SK-N-SH treated with all-trans-retinoic acid at 6 μM for 48 hours (cell line): ENCODE results near the gene WIPF1.
A peak's percentile ranks its signal among the peaks of the same experiment; 100 is the strongest.

ENCODE experiments used
- ATAC-seq: fragments of 200-7000 bp; cut with Tn5 transposase; 3 replicates; pipeline ENCODE4 v1.9.1; 2020; ENCODE audit warnings: mild to moderate bottlenecking, moderate library complexity
- ARNTL ChIP-seq: fragments of 450-650 bp; formaldehyde crosslinking; IDR thresholded peaks from 2 replicates; pipeline ENCODE4 v1.5.0; 2020; ENCODE audit warnings: low read depth, mild to moderate bottlenecking, moderate library complexity, borderline replicate concordance
- BACH2 ChIP-seq: fragments of 250-450 bp; sonication (Bioruptor Pico); IDR thresholded peaks from 2 replicates; pipeline ENCODE4 v1.9.0; 2021; ENCODE audit warnings: mild to moderate bottlenecking, borderline replicate concordance
- CREB5 ChIP-seq: fragments of 250-450 bp; sonication (Bioruptor Pico); IDR thresholded peaks from 2 replicates; pipeline ENCODE4 v1.5.1; 2020; ENCODE audit warnings: low read depth, mild to moderate bottlenecking, moderate library complexity
- CSDC2 ChIP-seq: fragments of 250-450 bp; sonication (Bioruptor Pico); IDR thresholded peaks from 2 replicates; pipeline ENCODE4 v1.5.0; 2020; ENCODE audit warnings: mild to moderate bottlenecking, moderate library complexity
- CSRNP3 ChIP-seq: fragments of 250-450 bp; sonication (Bioruptor Pico); IDR thresholded peaks from 2 replicates; pipeline ENCODE4 v1.5.1; 2021; ENCODE audit warnings: mild to moderate bottlenecking, moderate library complexity
- ESRRG ChIP-seq: fragments of 250-450 bp; sonication (Bioruptor Pico); IDR thresholded peaks from 2 replicates; pipeline ENCODE4 v1.6.1; 2021; ENCODE audit warnings: mild to moderate bottlenecking
- GLIS3 ChIP-seq: fragments of 250-450 bp; sonication (Bioruptor Pico); IDR thresholded peaks from 2 replicates; pipeline ENCODE4 v1.5.0; 2020; ENCODE audit warnings: mild to moderate bottlenecking, moderate library complexity
- ISL1 ChIP-seq: fragments of 250-450 bp; sonication (Bioruptor Pico); IDR thresholded peaks from 2 replicates; pipeline ENCODE4 v2.1.2; 2022; ENCODE audit warnings: mild to moderate bottlenecking, moderate library complexity
- OSR1 ChIP-seq: fragments of 250-450 bp; sonication (Bioruptor Pico); IDR thresholded peaks from 2 replicates; pipeline ENCODE4 v1.8.0; 2022; ENCODE audit warnings: moderate library complexity, mild to moderate bottlenecking, inconsistent platforms
- PATZ1 ChIP-seq: fragments of 250-450 bp; sonication (Bioruptor Pico); IDR thresholded peaks from 2 replicates; pipeline ENCODE4 v1.8.0; 2020; ENCODE audit warnings: mild to moderate bottlenecking, moderate library complexity, borderline replicate concordance
- POU6F1 ChIP-seq: fragments of 250-450 bp; sonication (Bioruptor Pico); IDR thresholded peaks from 2 replicates; pipeline ENCODE4 v1.8.0; 2021; ENCODE audit warnings: low read depth, mild to moderate bottlenecking, moderate library complexity, borderline replicate concordance
- PPARA ChIP-seq: fragments of 250-450 bp; sonication (Bioruptor Pico); IDR thresholded peaks from 2 replicates; pipeline ENCODE4 v1.5.0; 2020; ENCODE audit warnings: mild to moderate bottlenecking, borderline replicate concordance
- RARB ChIP-seq: fragments of 250-450 bp; sonication (Bioruptor Pico); IDR thresholded peaks from 2 replicates; pipeline ENCODE4 v1.8.0; 2021; ENCODE audit warnings: mild to moderate bottlenecking, moderate library complexity
- SNAI2 ChIP-seq: fragments of 250-450 bp; sonication (Bioruptor Pico); IDR thresholded peaks from 2 replicates; pipeline ENCODE4 v1.5.0; 2020; ENCODE audit warnings: mild to moderate bottlenecking, moderate library complexity
- TCF4 ChIP-seq: fragments of 250-450 bp; sonication (Bioruptor Pico); IDR thresholded peaks from 2 replicates; pipeline ENCODE4 v1.8.0; 2021; ENCODE audit warnings: mild to moderate bottlenecking, moderate library complexity, borderline replicate concordance
- TOX ChIP-seq: fragments of 250-450 bp; sonication (Bioruptor Pico); IDR thresholded peaks from 2 replicates; pipeline ENCODE4 v1.8.0; 2021; ENCODE audit warnings: mild to moderate bottlenecking, moderate library complexity, borderline replicate concordance
- ZC3H10 ChIP-seq: fragments of 250-450 bp; sonication (Bioruptor Pico); IDR thresholded peaks from 2 replicates; pipeline ENCODE4 v1.5.1; 2021; ENCODE audit warnings: mild to moderate bottlenecking, moderate library complexity
- ZFP3 ChIP-seq: fragments of 250-450 bp; sonication (Bioruptor Pico); IDR thresholded peaks from 2 replicates; pipeline ENCODE4 v1.5.0; 2020; ENCODE audit warnings: mild to moderate bottlenecking, moderate library complexity
- ZFP30 ChIP-seq: fragments of 450-650 bp; formaldehyde crosslinking; IDR thresholded peaks from 2 replicates; pipeline ENCODE4 v1.5.0; 2022; ENCODE audit warnings: mild to moderate bottlenecking, moderate library complexity
- ZNF565 ChIP-seq: fragments of 450-650 bp; formaldehyde crosslinking; conservative IDR thresholded peaks from 2 replicates; pipeline ENCODE4 v1.5.0; 2020; ENCODE audit warnings: low read depth, mild to moderate bottlenecking, moderate library complexity
- ZNF70 ChIP-seq: fragments of 450-650 bp; formaldehyde crosslinking; IDR thresholded peaks from 2 replicates; pipeline ENCODE4 v1.5.0; 2020; ENCODE audit warnings: mild to moderate bottlenecking, moderate library complexity
- ZNF8 ChIP-seq: fragments of 450-650 bp; formaldehyde crosslinking; IDR thresholded peaks from 2 replicates; pipeline ENCODE4 v1.5.0; 2020; ENCODE audit warnings: mild to moderate bottlenecking, moderate library complexity

Gene WIPF1

GRCh38 chr2:174580951-174581350 is 16.7 kb downstream of the WIPF1 start:
- ATAC-seq, result no peak
- TF ChIP-seq ZC3H10 (CRISPR knock-in tag) (no peak), ZNF70 (CRISPR knock-in tag) (no peak), ZFP30 (no peak), CREB5 (no peak), SNAI2 (CRISPR knock-in tag) (no peak), RARB (CRISPR knock-in tag) (no peak), ZNF8 (no peak), PATZ1 (CRISPR knock-in tag) (no peak), CSDC2 (no peak), PPARA (CRISPR knock-in tag) (no peak), TCF4 (no peak), BACH2 (no peak)

- peak; percentile 89 for ATAC-seq
- TF ChIP-seq ISL1 (CRISPR knock-in tag) (peak; percentile 62), GLIS3 (CRISPR knock-in tag) (no peak)
Observed at GRCh38 chr2:174577967-174578589, 19.5 kb downstream of the WIPF1 start.

- no peak for ATAC-seq
- TF ChIP-seq ZC3H10 (CRISPR knock-in tag), result no peak
- no peak for TF ChIP-seq SNAI2 (CRISPR knock-in tag)
- TF ChIP-seq ZFP30, result no peak
- TF ChIP-seq CSRNP3 (CRISPR knock-in tag), result no peak
- no peak for TF ChIP-seq ZFP3 (CRISPR knock-in tag)
- TF ChIP-seq ZNF565 (CRISPR knock-in tag), result no peak
- TF ChIP-seq TOX, result no peak
- TF ChIP-seq ZNF8, result no peak
- TF ChIP-seq ESRRG (CRISPR knock-in tag), result no peak
- no peak for TF ChIP-seq CREB5
- no peak for TF ChIP-seq ISL1 (CRISPR knock-in tag)
- no peak for TF ChIP-seq PPARA (CRISPR knock-in tag)
- TF ChIP-seq CSDC2, result no peak
Observed at GRCh38 chr2:174575124-174575776, 22.4 kb downstream of the WIPF1 start.

- TF ChIP-seq POU6F1 (CRISPR knock-in tag) (no peak), TOX (no peak), GLIS3 (CRISPR knock-in tag) (no peak), SNAI2 (CRISPR knock-in tag) (no peak), ZNF565 (CRISPR knock-in tag) (no peak), ZFP30 (no peak), ARNTL (CRISPR knock-in tag) (no peak), RARB (CRISPR knock-in tag) (no peak), ZFP3 (CRISPR knock-in tag) (no peak), ESRRG (CRISPR knock-in tag) (no peak), CSDC2 (no peak), ZNF70 (CRISPR knock-in tag) (no peak), OSR1 (CRISPR knock-in tag) (no peak), ZNF8 (no peak), PPARA (CRISPR knock-in tag) (no peak), BACH2 (no peak), ZC3H10 (CRISPR knock-in tag) (no peak)
- ATAC-seq, result no peak
Observed at GRCh38 chr2:174574657-174575056, 22.9 kb downstream of the WIPF1 start.
